NCI-H526 treated with DMSO at 0.1 percent for 48 hours (cell line): ENCODE results near the gene ZNF592.
"Not testable (repeated sequence)": the region's sequence is repeated elsewhere in the genome, so short reads cannot be mapped to it uniquely, and the experiment has no call there.

Experiments used
- DNase-seq: peaks from one replicate; lab custom pipeline; 2025; lab: John Stamatoyannopoulos, UW

The ZNF592 gene

DNA sequence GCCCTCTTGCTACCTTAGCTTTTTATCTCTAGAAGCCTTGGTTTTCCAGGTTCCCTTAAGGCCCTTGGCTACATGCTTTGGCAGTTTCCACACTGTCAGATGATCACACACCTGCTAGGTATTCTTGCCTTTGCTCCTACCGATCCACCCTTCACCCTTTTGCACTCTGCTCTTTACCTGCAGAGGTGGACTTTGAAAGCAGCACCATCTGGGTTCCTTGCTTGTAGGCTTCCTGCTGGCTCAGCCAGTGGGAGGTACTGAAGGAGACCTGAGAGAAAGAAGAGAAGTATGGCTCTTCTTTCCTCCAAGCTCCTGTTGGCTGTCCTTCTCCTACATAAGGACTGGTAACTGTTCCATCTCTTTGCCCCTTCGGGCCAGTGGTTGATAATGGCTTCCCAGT lies 7.3 kb upstream of the ZNF592 start:
- DNase-seq: no peak

DNA sequence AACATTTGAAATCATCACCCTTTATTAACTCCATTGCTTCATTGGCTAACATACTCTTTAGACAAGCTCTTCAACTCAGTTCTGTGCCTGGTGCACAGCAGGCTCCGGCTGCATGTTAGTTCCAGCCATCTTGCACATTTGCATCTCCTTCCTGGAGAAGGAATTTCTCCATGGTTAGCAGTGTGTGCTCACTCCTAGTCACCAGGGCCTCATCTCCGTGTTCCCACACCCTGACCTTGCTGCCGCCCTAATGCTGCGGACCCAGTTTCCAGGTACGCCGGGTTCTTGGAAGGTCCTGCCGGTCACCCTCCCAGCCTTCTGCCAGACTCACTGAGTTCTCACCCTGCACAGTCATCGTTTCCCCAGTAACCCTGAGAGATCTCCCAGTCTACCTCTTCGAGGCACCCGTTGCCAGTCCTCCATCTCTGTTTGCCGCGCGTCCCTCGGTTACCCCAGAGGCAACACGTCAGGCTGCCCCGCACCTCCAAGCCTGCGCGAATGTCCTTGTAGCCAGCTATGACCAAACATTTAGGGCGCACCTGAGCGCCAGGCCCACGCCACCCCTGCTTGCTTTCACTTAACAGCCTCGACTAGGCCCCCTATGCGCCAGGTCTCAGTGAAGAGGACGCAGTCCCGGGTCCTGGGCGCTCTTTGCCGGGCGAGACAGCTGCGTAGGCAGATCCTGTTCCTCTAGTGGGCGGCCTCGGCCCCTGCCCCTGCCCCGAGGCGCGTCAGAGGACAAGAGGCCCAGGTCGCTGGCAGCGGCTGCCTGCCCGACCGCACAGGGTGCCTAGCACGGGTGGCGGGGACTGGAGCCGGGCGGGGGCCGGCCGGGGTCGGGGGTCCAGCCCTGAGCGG lies 747 bp upstream of the ZNF592 start:
- peak; percentile 55 for DNase-seq

GRCh38 chr15:84749111-84749991 lies 959 bp downstream of the ZNF592 start:
- DNase-seq: no peak

- no peak for DNase-seq
Measured at GRCh38 chr15:84750583-84751092, 2.2 kb downstream of the ZNF592 start.

DNA sequence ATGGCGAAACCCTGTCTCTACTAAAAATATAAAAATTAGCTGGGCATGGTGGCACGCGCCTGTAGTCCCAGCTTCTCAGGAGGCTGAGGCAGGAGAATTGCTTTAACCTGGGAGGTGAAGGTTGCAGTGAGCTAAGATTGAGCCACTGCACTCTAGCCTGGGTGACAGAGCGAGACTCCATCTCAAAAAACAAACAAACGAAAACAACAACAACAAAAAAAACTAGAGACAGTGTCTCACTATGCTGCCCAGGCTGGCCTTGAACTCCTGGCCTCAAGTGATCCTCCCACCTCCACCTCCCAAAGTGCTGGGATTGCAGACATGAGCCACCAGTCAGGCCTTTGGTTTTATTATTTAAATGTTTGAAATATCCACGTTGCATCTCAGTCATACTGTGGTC lies 3.3 kb downstream of the ZNF592 start:
- not testable (repeated sequence) for DNase-seq

DNA sequence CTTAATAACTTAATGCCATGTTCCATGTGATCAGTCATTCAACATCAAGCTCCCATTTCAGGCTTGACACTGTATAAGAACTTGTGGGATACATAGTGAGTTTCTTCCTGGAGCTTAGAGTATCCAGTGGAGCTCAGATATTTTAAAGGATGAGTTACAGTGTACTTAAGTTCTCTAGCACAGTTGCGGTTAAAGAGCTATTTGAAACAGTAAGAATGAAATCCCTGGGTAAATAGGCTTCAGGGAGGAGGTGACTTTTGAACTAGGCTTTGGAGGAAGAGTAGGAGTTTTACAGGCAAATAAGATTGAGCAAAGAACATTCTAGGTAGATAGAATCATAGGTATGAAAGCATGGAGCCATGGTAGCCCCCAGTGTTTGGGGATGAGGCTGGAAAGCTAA lies 3.8 kb downstream of the ZNF592 start:
- no peak for DNase-seq

DNA sequence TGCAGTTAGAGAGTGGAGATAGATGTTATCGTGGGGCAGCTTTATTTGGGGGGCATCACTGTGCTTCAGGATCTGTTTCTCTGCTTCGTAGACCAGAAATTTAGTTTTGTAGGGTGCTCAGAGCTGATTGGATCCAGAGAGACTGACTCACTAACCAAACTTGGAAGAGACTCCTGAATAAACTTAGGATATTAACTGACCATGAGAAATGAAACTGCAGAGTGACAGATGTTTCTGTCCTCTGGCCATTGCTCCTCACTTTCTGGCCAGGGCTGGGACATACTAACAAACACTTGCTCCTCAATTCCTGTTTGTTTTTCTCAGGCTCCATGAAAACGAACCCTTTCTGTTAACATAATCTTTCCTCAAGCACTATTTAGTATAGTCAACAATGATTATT lies 4.3 kb downstream of the ZNF592 start:
- DNase-seq: no peak

GRCh38 chr15:84754889-84755288 lies 6.5 kb downstream of the ZNF592 start:
- not testable (repeated sequence) for DNase-seq

DNA sequence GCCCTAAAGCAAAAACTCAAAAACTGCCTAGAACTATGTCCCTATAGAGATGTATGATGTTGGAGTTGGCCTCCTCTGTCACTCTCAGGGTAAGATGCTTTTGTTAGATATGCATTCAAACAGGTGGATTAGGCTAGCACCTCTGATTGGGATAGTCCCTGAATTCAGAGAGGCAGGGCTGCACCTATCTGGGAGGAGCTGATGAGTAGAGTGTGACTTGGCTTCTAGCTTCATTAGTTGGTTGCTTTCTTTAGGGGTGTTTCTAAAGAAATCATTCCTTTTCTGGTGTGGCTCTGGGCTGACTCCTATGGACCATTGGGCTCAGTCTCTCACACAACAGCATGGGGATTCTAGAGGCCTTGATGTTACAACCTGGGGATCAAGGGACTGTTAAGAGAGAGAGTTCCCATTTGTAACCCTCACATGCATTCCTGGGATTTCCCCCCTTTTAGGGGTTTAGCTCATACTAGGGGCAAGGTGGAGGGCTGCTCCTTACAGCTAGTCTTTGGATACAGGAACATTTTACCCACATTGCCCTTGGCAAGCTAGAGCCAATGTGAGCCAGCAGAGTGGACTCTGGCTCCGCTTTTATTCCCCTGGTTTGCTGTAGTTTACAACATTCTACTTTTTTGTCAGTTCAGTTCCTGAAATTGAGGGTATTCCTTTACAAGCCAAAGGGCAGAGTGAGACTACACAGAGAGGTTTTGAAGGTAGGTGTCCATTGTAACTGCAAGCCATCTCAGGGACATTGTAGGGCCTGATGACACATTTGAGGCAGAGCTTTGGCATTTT lies 7.5 kb downstream of the ZNF592 start:
- DNase-seq: no peak

DNA sequence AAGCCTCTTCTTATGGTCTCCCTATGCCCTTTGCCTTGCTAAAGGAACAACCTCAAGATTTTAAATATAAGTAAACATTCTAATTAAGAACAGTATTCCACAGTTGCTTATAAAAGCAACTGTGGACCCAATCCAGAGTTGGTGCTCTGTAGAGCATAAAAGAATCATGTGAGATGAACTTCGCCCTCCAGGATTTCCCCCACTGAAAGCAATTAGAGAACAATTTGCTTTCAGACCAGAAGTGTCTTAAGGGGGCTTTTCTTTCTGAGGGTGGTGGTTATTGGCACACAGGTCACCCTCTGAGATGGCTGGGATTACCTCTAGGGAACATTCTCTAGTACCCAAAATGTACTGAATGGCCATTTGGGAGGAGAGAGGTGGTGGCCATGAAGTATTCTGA lies 10.6 kb downstream of the ZNF592 start:
- no peak for DNase-seq

- DNase-seq: no peak
Measured at GRCh38 chr15:84760219-84760618, 11.8 kb downstream of the ZNF592 start.

GRCh38 chr15:84761607-84762131 lies 13.3 kb downstream of the ZNF592 start:
- DNase-seq: no peak

DNA sequence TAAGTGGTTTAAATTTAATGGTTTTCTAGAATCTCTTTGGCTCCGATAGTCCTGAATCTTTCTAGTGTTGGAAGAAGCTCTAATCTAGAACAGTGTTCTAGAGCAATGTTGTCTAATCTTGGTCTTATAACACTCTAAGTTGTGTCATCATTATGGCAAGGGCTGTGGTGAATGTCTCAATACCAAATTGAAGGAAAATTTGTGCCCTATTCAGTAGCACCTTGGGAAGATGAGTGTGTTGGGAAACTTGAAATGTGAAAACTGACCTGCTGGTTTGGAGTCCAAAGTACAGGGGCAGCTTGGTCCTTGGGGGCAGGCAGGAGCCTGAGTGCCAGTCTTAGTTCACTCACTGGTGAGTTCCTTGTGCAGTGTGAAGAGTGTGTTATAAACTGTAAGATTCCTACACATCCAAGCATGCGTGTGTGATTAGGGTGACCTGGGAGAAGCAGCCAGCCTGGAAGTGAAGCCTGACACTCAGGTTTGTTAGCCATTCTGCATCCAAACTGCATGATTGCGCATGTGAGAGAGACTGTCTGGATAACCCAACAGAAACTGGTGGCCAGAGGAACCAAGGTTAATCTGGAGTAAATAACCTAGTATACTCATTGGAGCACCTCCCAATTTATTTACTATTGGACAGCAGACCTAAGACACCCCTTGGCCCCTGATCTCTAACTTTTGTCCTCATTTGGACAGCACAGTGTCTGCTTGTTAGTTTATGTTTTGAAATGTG lies 14.6 kb downstream of the ZNF592 start:
- no peak for DNase-seq

DNA sequence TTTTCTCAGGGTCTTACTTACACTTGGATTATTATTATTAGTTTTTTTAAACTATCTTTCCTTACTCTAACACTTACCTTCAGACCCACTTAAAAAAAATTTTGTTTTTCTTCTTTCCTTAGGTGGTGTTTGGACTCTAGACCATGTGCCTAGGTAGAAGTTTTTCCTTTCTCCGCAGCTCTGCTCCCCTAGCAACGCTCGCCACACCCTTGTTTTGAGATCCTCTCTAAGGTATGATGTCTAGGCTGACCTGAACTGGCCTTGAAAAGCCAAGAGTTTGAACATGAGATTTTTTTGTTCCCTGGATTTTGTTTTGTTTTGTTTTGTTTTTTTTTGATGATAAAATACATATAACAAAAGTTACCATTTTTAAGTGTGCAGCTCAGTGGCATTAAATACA lies 16.2 kb downstream of the ZNF592 start:
- DNase-seq: no peak

GRCh38 chr15:84764989-84765388 lies 16.6 kb downstream of the ZNF592 start:
- no peak for DNase-seq

DNA sequence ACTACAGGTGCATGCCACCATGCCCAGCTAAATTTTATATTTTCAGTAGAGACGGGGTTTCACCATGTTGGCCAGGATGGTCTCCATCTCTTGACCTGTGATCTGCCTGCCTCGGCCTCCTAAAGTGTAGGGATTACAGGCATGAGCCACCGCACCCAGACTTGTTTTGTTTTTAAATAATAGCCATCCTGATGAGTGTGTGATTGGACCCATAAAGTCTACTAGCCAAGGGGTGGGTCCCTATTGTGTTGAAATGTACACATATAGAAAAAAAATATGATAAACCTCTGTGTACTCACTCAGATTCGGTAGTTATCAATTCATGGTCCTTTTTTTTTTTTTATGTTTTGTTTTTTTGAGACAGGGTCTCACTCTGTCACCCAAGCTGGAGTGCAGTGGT lies 17.3 kb downstream of the ZNF592 start:
- DNase-seq: no peak

DNA sequence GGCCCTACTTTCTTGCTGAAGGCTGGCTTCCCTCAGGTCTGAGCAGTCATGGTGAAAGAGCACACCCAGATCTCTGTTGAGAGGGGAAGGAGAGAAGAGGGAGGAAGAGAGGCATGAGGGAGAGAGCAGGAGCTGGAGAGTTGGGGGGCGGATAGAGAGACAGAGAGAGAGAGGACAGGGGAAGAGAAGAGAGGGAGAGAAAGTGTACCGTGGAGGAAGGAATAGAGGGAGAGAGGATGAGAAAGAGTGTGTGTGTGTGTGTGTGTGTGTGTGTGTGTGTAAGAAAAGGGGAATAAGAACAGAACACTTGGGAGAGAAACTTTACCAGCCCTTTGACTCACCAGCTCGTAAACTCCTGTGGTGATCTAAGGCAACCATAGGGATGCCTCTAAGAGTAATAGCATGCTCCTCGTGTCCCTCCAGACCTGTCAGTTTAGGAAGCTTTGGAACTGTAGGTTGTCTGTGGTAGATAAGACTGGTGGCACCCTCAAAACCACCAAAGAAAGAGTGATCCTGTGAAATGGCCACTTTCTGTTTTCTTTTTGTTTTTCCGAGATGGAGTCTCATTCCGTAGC lies 18.2 kb downstream of the ZNF592 start:
- DNase-seq: no peak

DNA sequence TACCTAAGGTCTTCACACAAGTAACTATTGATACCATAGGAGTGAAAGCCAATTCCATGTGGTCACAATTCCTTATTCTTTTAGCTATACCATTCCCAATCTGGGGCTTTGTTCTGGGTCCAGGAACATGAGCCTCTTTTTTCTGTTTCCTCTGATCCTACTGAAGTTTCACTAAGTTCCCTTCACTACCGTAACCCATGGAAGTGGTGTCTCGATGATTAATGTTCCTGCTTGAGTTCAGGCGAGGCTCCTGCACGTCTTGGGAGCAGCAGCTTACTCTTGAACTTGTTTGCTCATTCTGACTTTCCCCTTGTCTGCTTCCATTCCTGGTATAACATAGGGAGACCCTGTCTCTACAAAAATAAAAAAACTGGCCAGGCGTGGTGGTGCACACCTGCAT lies 23.6 kb downstream of the ZNF592 start:
- DNase-seq: no peak

- no peak for DNase-seq
Measured at GRCh38 chr15:84772467-84772866, 24.1 kb downstream of the ZNF592 start.

DNA sequence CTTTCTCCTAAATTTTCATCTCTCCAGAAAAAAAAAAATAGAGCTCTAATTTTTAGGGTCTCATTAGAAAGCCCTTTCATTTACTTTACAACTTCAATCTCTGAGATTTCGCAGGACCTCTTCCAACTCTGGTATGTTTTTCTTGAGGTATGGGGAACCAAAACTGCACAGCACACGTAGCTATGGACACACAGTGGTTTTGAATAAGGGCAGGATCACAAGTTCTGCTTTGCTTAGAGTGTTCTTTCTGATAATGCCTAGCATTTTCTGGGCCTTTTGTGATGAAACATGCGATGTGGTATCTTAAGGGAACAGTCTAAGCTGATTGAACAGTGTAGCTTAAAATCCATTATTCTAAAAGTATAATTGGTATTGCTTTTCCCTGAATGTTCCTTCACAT lies 25.3 kb downstream of the ZNF592 start:
- DNase-seq: no peak
